Chondrocyte (in vitro differentiated cells): ENCODE results near the gene SELENOK. TPM values are rescaled to one million over a fixed set of nuclear protein-coding genes. Genes with fewer than 3 reads are reported as not detected.
A peak's percentile ranks its signal among the peaks of the same experiment; 100 is the strongest.

Experiments used
- DNase-seq: peaks from one replicate; pipeline ENCODE4 v3.0.0; 2021; ENCODE audit warnings: mixed read lengths, low spot score
- H3K27ac Mint-ChIP-seq: one replicate; pipeline ENCODE4 v1.8.0; 2021; ENCODE audit warnings: mild to moderate bottlenecking, moderate library complexity, mixed read lengths; ENCODE audit not compliant: unreplicated experiment
- H3K27me3 Mint-ChIP-seq: 2 replicates; pipeline ENCODE4 v1.8.0; 2021; ENCODE audit warnings: low read depth, mixed read lengths
- H3K36me3 Mint-ChIP-seq: 2 replicates; pipeline ENCODE4 v1.8.0; 2021; ENCODE audit warnings: low read depth, mixed read lengths
- H3K4me1 Mint-ChIP-seq: 2 replicates; pipeline ENCODE4 v1.8.0; 2021; ENCODE audit warnings: low read depth, mild to moderate bottlenecking, mixed read lengths
- H3K4me3 Mint-ChIP-seq: one replicate; pipeline ENCODE4 v1.8.0; 2021; ENCODE audit warnings: mild to moderate bottlenecking, moderate library complexity, mixed read lengths; ENCODE audit not compliant: unreplicated experiment
- H3K9me3 Mint-ChIP-seq: 2 replicates; pipeline ENCODE4 v1.8.0; 2021; ENCODE audit warnings: low read depth, mixed read lengths
- total RNA-seq: library from RNA; stranded (reverse); gene quantifications from 3 replicates; pipeline ENCODE4 v1.2.1, GENCODE V29; 2021
- TF ChIP-seq, protein P1 (sequence below): fragments of 200-600 bp; sonication (generic); IDR thresholded peaks from 2 replicates; pipeline ENCODE4 v1.5.0; 2021; ENCODE audit warnings: antibody characterized with exemption, mild to moderate bottlenecking, moderate library complexity

SELENOK gene
- total RNA-seq, 1 donor from 2014 or later, result 28.2 TPM

DNA sequence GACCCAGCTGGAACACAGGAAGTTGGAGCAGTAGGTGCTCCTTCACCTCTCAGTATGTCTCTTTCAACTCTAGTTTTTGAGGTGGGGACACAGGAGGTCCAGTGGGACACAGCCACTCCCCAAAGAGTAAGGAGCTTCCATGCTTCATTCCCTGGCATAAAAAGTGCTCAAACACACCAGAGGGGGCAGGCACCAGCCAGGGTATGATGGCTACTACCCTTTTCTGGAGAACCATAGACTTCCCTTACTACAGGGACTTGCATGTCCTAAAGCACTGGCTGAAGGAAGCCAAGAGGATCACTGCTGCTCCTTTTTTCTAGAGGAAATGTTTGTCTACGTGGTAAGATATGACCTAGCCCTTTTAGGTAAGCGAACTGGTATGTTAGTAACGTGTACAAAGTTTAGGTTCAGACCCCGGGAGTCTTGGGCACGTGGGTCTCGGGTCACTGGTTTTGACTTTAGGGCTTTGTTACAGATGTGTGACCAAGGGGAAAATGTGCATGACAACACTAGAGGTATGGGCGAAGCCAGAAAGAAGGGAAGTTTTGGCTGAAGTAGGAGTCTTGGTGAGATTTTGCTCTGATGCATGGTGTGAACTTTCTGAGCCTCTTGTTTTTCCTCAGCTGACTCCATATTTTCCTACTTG is 33.4 kb downstream of the SELENOK start:
- TF ChIP-seq, protein P1, sequence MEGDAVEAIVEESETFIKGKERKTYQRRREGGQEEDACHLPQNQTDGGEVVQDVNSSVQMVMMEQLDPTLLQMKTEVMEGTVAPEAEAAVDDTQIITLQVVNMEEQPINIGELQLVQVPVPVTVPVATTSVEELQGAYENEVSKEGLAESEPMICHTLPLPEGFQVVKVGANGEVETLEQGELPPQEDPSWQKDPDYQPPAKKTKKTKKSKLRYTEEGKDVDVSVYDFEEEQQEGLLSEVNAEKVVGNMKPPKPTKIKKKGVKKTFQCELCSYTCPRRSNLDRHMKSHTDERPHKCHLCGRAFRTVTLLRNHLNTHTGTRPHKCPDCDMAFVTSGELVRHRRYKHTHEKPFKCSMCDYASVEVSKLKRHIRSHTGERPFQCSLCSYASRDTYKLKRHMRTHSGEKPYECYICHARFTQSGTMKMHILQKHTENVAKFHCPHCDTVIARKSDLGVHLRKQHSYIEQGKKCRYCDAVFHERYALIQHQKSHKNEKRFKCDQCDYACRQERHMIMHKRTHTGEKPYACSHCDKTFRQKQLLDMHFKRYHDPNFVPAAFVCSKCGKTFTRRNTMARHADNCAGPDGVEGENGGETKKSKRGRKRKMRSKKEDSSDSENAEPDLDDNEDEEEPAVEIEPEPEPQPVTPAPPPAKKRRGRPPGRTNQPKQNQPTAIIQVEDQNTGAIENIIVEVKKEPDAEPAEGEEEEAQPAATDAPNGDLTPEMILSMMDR, result no peak
- no peak for DNase-seq
- Mint-ChIP-seq H3K4me1 (no peaks in the 10 kb centered on the region), H3K36me3 (peaks cover 17% of the 10 kb centered on the region), H3K9me3 (peaks cover 10% of the 10 kb centered on the region), H3K27ac (no peak overlapping the region), H3K27me3 (no peaks in the 10 kb centered on the region), H3K4me3 (no peak overlapping the region)

DNA sequence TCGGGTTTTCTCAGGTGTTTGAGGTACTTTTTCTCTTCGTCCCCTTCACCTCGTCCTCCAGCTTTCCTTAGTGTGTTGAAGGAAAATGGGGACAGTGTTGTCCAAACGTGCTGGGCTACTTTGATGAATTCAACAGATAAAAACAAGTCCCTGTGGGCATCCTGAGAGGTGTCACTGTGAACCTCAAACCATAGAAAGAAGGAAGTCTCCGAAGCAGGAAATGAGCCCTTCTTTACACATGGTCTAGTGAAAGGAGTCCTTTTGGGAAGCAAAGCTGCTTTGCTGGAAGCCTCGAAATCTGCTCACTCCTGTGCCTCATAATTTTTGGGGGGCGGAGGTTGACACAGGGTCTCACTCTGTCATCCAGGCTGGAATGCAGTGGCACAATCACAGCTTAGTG is 34.7 kb downstream of the SELENOK start:
- no peaks in the 10 kb centered on the region for H3K27me3 Mint-ChIP-seq
- H3K27ac Mint-ChIP-seq, result no peak overlapping the region
- TF ChIP-seq, protein P1, result no peak
- H3K4me1 Mint-ChIP-seq, result no peaks in the 10 kb centered on the region
- H3K9me3 Mint-ChIP-seq, result peaks cover 4% of the 10 kb centered on the region
- H3K4me3 Mint-ChIP-seq, result no peak overlapping the region
- no peak for DNase-seq
- H3K36me3 Mint-ChIP-seq, result peaks cover 11% of the 10 kb centered on the region

- no peak for DNase-seq
- Mint-ChIP-seq H3K36me3 (no peaks in the 10 kb centered on the region), H3K9me3 (no peaks in the 10 kb centered on the region), H3K4me1 (peaks cover 5% of the 10 kb centered on the region), H3K27ac (no peak overlapping the region), H3K27me3 (peaks cover 4% of the 10 kb centered on the region), H3K4me3 (no peak overlapping the region)
- TF ChIP-seq, protein P1, result no peak
Observed at GRCh38 chr3:53850895-53851294, 40.8 kb downstream of the SELENOK start.

DNA sequence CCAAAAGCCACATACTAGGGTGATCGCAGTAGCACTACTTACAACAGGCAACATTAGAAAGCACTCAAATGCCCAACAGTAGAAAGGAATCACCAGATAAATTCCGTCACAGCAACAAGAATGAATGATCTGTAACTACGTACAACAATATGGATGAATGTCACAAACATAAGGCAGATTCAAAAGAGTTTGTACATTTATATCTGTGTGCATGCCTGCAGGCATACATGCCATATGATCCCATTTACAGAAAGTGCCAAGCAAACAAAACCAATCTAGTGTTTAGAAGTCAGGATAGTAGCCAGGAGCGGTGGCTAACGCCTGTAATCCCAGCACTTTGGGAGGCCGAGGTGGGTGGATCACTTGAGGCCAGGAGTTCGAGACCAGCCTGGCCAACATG is 41.7 kb downstream of the SELENOK start:
- Mint-ChIP-seq H3K27me3 (peaks cover 4% of the 10 kb centered on the region), H3K4me1 (peaks cover 10% of the 10 kb centered on the region), H3K27ac (no peak overlapping the region), H3K9me3 (no peaks in the 10 kb centered on the region), H3K36me3 (no peaks in the 10 kb centered on the region), H3K4me3 (no peak overlapping the region)
- TF ChIP-seq, protein P1, result no peak
- DNase-seq, result no peak

DNA sequence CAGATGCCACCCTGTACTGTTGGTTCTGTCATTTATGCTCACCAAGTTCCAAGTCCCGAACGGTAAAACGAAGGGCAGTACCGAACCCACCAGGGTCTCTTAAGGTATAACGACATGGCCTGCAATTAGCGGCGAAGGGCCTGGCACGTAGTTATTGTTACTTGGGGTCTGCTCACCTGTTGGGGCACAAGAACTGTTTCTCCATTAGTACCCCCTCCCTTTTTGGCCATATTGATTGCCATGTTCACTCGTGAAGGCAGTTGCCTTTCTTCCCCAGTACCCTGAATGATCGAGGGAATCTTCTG is 44.9 kb downstream of the SELENOK start:
- TF ChIP-seq, protein P1, result no peak
- Mint-ChIP-seq H3K36me3 (no peaks in the 10 kb centered on the region), H3K4me3 (peak overlapping the region; percentile 68), H3K9me3 (no peaks in the 10 kb centered on the region), H3K4me1 (peaks cover 10% of the 10 kb centered on the region), H3K27ac (no peak overlapping the region), H3K27me3 (peaks cover 5% of the 10 kb centered on the region)
- DNase-seq, result no peak
